ENCODE measurements around the gene FAM111B. TPM values are rescaled to one million over a fixed set of nuclear protein-coding genes. Genes with fewer than 3 reads are reported as not detected.
"Not testable (repeated sequence)": the region's sequence is repeated elsewhere in the genome, so short reads cannot be mapped to it uniquely, and the experiment has no call there.

FAM111B gene
- total and polyA plus RNA-seq, 2 of the 8 experiments (the other 6 are each of a cell fraction or from before 2014, with no cell fraction given): 4.8 to 38.1 TPM

GRCh38 chr11:59097938-59098337, 9.1 kb upstream of the FAM111B start:
- CTCF ChIA-PET (ENCODE audit: partially characterized antibody): interaction anchor here (0.7 to 2.7 kb wide), 13 partner anchors 8 to 529 kb away, joined by 3 to 16 read pairs (median 3); partner anchors contain the start of gene FAM111B
- H2AK5ac ChIP-seq (ENCODE audit: low read depth, low read length); H4K20me1 ChIP-seq (replicated peaks in 1 of 2; ENCODE audit: control insufficient read depth in 1 of 2, insufficient read depth in 2 of 2, low read length in 2 of 2); H2BK12ac ChIP-seq (ENCODE audit: low read depth, low read length); H3K9ac ChIP-seq (replicated peaks in 1 of 4; ENCODE audit: extremely low read depth in 1 of 4, low read depth in 3 of 4, low read length in 3 of 4); H3K79me1 ChIP-seq (ENCODE audit: low read depth, low read length); H3K23me2 ChIP-seq (ENCODE audit: low read depth, low read length); H3K23ac ChIP-seq (ENCODE audit: insufficient read length); H2BK15ac ChIP-seq (ENCODE audit: low read length); H4K91ac ChIP-seq (replicated peaks; ENCODE audit: insufficient read length, low read length); H4K5ac ChIP-seq (ENCODE audit: insufficient read length, low read depth, low read length); H3K9me3 ChIP-seq (ENCODE audit: insufficient read depth in 2 of 2, low read depth in 1 of 2, low read length in 1 of 2); H2BK5ac ChIP-seq (ENCODE audit: low read depth, low read length); H3K27me3 ChIP-seq (replicated peaks in 1 of 4; ENCODE audit: control insufficient read depth in 3 of 4, extremely low read depth in 1 of 4, insufficient read depth in 3 of 4, low read length in 3 of 4); H4K8ac ChIP-seq (ENCODE audit: extremely low read depth, insufficient read depth, low read length); H3K18ac ChIP-seq (ENCODE audit: extremely low read depth, low read length); H3K27ac ChIP-seq (ENCODE audit: low read depth, low read length); H3K4me3 ChIP-seq (ENCODE audit: extremely low read depth in 1 of 4, insufficient read depth in 2 of 4, low read depth in 3 of 4, low read length in 4 of 4); H2BK120ac ChIP-seq (replicated peaks; ENCODE audit: low read depth, low read length); DNase-seq (ENCODE audit: low read depth in 1 of 2, low spot score in 2 of 2); H3K4ac ChIP-seq (replicated peaks; ENCODE audit: insufficient read length, low read depth, low read length); H3K4me2 ChIP-seq (ENCODE audit: insufficient read depth in 1 of 2, low read depth in 2 of 2, low read length in 2 of 2); H3K56ac ChIP-seq (replicated peaks; ENCODE audit: insufficient read length, low read depth, low read length); H3K79me2 ChIP-seq (ENCODE audit: control insufficient read depth in 1 of 2, insufficient read depth in 2 of 2, low read length in 2 of 2); FAIRE-seq; H3K14ac ChIP-seq (ENCODE audit: insufficient read length); H2AFZ ChIP-seq (ENCODE audit: low read length); H3K36me3 ChIP-seq (ENCODE audit: control insufficient read depth in 2 of 4, insufficient read depth in 4 of 4, low read length in 3 of 4); H2BK20ac ChIP-seq (ENCODE audit: low read length): not testable (repeated sequence)
- H3K4me1 ChIP-seq (replicated peaks in 1 of 4; ENCODE audit: control insufficient read depth in 3 of 4, insufficient read depth in 4 of 4, low read length in 3 of 4): peaks cover 0 to 12% (median 11%) of the 10 kb centered on the region in 4 experiments; a peak in 5 of 7 replicates
- 84% methylated on average over 8 of the region's 8 CpGs; no CpG with 5 or more reads in 1 of the 2 experiments for WGBS, 2 experiments (ENCODE audit: extremely low coverage in 1 of 2, insufficient coverage in 1 of 2, insufficient read length in 1 of 2, insufficient replicate concordance in 2 of 2, low coverage in 1 of 2, low lambda C conversion rate in 2 of 2, missing lambda C conversion rate in 1 of 2)
- POLR2A ChIA-PET (ENCODE audit: partially characterized antibody): interaction anchor here (1.1 to 3.5 kb wide), 2 partner anchors 9 to 74 kb away, joined by 3 to 16 read pairs; partner anchors contain the start of genes DTX4 and FAM111B
